Sciatic nerve (tissue), 2 donors: ENCODE data around the gene MARCHF10. TPM values are rescaled to one million over a fixed set of nuclear protein-coding genes. Genes with fewer than 3 reads are reported as not detected.

ENCODE experiments used
- ATAC-seq: fragments of 200-7000 bp; cut with Tn5 transposase; one replicate; pipeline ENCODE4 v1.9.1; 2020; ENCODE audit warnings: mild to moderate bottlenecking, moderate library complexity
- DNase-seq: peaks from one replicate; pipeline ENCODE4 v3.0.0-alpha.2; 2020; ENCODE audit warnings: low spot score
- intact Hi-C: fragments of 100-400 bp; cut with DNase I; formaldehyde crosslinking; loops from one replicate; pipeline ENCODE4 v1.14.2; 2022
- total RNA-seq: library from RNA; stranded (reverse); fragmentation: NEBNext Ultra II Directional; extraction: Animal tissue kit (Norgen Biotek cat#: 25700); gene quantifications from one replicate; pipeline ENCODE4 v1.2.1, GENCODE V29; 2021
- donor health status: DM: no; HTN: no; CAD: no.
- donor health status: DM: no; HTN: no; CAD: no.

The MARCHF10 gene
- total RNA-seq, 1 donor from 2014 or later: 2.1 TPM

- DNase-seq (peak; percentile 53), ATAC-seq (no peak)
- intact Hi-C loops: no loop called here
These were observed 131.7 kb downstream of the MARCHF10 start for GRCh38 chr17:62676231-62676943.

GRCh38 chr17:62675701-62676100 lies 132.4 kb downstream of the MARCHF10 start:
- peak; percentile 49 for DNase-seq
- ATAC-seq: no peak
- intact Hi-C loops: no loop called here

DNA sequence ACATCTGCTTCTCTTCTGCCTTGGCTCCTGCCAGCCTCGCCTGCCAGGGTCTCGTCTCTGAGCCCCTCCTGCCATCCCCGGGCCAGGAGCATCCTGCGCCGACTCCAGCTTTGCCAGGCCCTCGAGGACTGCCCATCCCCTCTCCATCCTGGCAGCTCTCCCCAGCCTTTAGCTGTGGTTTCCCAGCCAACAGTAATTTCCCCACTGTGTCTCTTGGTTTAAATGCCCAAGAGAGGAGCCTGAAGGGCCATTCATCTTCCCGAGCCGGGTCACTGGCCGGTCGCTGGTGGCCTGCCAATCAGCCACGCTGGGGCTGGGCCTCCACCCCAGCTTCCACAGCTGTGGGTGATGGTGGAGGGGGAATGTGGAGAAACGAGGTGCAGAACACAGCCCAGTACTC lies 132.9 kb downstream of the MARCHF10 start:
- DNase-seq (peak; percentile 61), ATAC-seq (peak; percentile 40)
- intact Hi-C loops: no loop called here

GRCh38 chr17:62674841-62675240 lies 133.3 kb downstream of the MARCHF10 start:
- intact Hi-C loops: no loop called here
- ATAC-seq: no peak
- DNase-seq: peak; percentile 47

DNA sequence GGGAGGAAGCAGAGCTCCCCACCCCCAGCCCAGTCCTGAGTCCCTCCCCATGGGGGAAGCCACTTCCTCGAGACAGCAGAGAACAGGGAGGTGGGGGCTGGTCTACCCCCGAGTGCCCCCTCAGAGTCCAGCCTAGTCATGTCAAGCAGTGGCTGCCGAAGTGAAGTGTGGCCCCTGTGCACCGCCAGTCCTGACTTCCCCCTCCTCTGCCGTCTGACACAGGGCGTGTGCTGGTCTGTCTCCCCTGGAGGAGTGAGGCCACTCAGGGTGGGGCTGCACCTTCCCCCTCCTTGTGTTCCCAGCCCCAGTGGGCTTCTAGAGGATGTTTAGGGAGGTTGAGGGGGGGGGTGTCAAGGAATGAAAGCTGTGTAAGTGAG lies 133.8 kb downstream of the MARCHF10 start:
- intact Hi-C loops: no loop called here
- ATAC-seq (no peak), DNase-seq (no peak)

GRCh38 chr17:62673614-62674362 lies 134.3 kb downstream of the MARCHF10 start:
- DNase-seq (peak; percentile 53), ATAC-seq (no peak)
- intact Hi-C loops: no loop called here

- no peak for ATAC-seq
- no peak for DNase-seq
These were observed 135.2 kb downstream of the MARCHF10 start for GRCh38 chr17:62672957-62673356.

GRCh38 chr17:62671553-62671952 lies 136.6 kb downstream of the MARCHF10 start:
- intact Hi-C loops: no loop called here

More at GRCh38 chr17:62672957-62673356, 135.2 kb downstream of the MARCHF10 start:
- intact Hi-C loops: no loop called here

DNA sequence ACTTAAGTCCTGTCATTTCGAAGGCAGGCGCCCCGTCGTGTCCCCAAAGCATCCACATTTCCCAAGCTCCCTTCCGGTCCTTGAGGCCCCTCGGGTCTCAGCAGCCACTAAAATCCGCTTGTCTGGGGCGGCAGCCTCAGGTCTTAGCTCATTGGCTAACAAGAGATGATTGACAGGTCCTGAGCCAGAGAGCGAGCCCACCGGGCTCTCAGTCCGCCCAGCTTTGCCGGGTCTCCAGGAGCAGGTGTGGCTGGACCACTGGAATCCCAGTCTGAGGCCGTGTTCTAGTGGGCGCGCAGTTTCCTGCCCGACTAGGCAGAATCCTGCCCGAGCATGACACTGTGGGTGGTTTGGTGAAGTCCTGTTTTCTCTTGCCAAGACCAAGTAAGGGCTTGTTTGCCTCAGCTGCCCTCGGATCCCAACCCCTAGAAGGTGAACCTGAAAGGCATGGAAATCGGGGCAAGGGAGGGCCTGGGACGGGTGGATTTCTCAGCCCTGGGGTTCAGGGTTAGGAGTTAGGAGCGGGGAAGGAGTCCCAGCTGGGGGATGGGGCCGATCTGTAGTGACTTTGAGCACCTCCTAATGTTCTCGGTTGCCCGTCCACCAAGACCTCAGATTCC lies 137.8 kb downstream of the MARCHF10 start:
- ATAC-seq (peak; percentile 25), DNase-seq (peak; percentile 51)
- intact Hi-C loops: no loop called here

More at GRCh38 chr17:62671553-62671952, 136.6 kb downstream of the MARCHF10 start:
- ATAC-seq (no peak), DNase-seq (peak; percentile 70)

- no peak for ATAC-seq
- intact Hi-C loops: no loop called here
- peak; percentile 28 for DNase-seq
These were observed 139.9 kb downstream of the MARCHF10 start for GRCh38 chr17:62668091-62668804.

- intact Hi-C loops: no loop called here
- ATAC-seq: no peak
- DNase-seq: peak; percentile 52
These were observed 141.1 kb downstream of the MARCHF10 start for GRCh38 chr17:62666801-62667591.

- intact Hi-C loops: no loop called here
- DNase-seq: peak; percentile 51
- ATAC-seq: no peak
These were observed 141.9 kb downstream of the MARCHF10 start for GRCh38 chr17:62666061-62666800.

DNA sequence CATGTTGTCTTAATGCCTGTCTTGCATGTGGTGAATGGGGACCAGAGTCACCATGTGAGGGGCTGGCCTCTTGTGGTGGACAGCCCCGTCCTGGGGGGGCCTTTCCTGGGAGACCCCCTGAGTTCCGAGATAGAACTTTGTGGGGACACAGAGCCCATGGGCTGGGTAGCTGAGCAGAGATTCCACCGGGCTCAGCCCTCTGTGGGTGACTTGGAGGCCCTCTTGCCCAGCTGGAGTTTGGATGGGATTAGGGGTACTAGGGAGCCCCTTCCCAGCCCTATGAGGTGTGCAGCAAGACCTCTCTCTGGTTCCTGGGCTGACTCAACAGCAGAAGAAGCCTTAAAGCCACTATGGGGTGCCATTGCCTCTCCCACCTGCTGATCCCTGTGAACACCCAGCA lies 142.5 kb downstream of the MARCHF10 start:
- no peak for ATAC-seq
- peak; percentile 33 for DNase-seq
- intact Hi-C loops: no loop called here

DNA sequence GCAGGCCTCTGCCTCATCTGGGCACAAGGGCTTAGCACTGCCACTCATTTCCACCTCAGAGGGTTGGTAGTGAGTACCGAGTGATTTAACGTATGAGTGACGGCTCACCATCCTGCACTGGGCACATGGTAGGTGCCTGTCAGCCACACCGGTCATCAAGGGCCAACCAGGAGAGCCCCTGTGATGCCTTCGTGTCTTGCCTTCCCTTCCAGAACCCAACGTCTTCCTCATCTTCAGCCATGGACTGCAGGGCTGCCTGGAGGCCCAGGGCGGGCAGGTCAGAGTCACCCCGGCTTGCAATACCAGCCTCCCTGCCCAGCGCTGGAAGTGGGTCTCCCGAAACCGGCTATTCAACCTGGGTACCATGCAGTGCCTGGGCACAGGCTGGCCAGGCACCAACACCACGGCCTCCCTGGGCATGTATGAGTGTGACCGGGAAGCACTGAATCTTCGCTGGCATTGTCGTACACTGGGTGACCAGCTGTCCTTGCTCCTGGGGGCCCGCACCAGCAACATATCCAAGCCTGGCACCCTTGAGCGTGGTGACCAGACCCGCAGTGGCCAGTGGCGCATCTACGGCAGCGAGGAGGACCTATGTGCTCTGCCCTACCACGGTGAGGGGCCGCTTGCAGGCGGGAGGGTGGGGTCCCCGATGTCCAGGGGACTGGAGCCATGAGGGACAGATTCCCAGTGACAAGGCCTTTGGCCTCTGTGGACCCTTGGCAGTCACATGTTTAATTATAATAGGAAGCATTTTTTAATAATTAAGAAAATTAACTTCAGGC lies 143.6 kb downstream of the MARCHF10 start:
- no peak for ATAC-seq
- intact Hi-C loops: loop anchor here (5.0 kb wide), 1 partner anchor 52 kb away; no protein-coding TSS in a partner anchor
- DNase-seq: peak; percentile 48

GRCh38 chr17:62663304-62663703 lies 144.8 kb downstream of the MARCHF10 start:
- DNase-seq (no peak), ATAC-seq (no peak)
- intact Hi-C loops: loop anchor here (5.0 kb wide), 1 partner anchor 51 kb away; no protein-coding TSS in a partner anchor

DNA sequence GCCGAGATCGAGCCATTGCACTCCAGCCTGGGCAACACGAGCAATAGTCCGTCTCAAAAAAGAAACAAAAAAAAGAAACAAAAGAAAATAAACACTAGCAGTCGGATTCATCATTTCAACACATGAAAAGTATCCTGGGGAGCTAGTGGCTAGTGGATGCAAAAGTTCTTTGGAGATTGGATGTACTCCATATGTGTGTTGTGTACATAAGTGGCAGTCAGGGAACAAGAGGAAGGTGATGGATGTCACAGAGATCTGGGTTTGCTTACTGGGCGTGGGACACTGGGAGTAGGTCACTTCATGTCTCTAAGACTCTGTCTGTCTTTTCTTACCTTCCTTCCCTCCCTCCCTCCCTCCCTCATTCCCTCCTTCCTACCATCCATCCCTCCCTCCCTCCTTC lies 145.3 kb downstream of the MARCHF10 start:
- DNase-seq (no peak), ATAC-seq (no peak)
- intact Hi-C loops: loop anchor here (5.0 kb wide), 1 partner anchor 51 kb away; no protein-coding TSS in a partner anchor

- DNase-seq (no peak), ATAC-seq (no peak)
- intact Hi-C loops: loop anchor here (5.0 kb wide), 1 partner anchor 49 kb away; no protein-coding TSS in a partner anchor
These were observed 146.8 kb downstream of the MARCHF10 start for GRCh38 chr17:62661337-62661736.
